ENCODE measurements around the gene SIAE. TPM values are rescaled to one million over a fixed set of nuclear protein-coding genes. Genes with fewer than 3 reads are reported as not detected.

The SIAE gene
- total RNA-seq, 6 donors from 2014 or later: 21.6 to 42.7 (median 29.3) TPM

DNA sequence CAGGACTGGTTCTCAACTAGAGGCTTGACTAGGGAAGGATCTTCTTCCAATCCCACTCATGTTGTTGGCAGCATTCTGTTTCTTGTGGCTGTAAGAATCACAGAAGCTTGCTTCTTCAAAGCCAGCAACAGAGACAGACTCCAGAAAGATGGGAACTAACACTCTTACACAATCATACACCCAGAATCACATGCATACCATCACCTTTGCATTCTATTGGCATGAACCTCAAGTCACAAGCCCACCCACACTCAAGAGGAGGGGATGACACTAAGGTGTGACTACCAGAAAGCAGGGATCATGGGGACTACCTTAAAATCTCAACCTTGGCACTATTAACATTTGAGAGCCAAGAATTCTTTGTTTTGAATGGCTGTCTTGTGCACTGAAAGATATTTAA is 75.9 kb downstream of the SIAE start:
- no peaks in the 10 kb centered on the region for H3K4me1 ChIP-seq
- DNase-seq (no peak), ATAC-seq (ENCODE audit: low FRiP score in 2 of 2) (no peak)
- H3K27me3 ChIP-seq: no peaks in the 10 kb centered on the region
- no peaks in the 10 kb centered on the region for H3K9me3 ChIP-seq
- TF ChIP-seq POLR2A (IDR thresholded peaks at IDR 0.05) (no peak), EP300 (IDR thresholded peaks at IDR 0.05) (no peak), POLR2AphosphoS5 (IDR thresholded peaks at IDR 0.05) (no peak)
- TF ChIP-seq, protein P1, sequence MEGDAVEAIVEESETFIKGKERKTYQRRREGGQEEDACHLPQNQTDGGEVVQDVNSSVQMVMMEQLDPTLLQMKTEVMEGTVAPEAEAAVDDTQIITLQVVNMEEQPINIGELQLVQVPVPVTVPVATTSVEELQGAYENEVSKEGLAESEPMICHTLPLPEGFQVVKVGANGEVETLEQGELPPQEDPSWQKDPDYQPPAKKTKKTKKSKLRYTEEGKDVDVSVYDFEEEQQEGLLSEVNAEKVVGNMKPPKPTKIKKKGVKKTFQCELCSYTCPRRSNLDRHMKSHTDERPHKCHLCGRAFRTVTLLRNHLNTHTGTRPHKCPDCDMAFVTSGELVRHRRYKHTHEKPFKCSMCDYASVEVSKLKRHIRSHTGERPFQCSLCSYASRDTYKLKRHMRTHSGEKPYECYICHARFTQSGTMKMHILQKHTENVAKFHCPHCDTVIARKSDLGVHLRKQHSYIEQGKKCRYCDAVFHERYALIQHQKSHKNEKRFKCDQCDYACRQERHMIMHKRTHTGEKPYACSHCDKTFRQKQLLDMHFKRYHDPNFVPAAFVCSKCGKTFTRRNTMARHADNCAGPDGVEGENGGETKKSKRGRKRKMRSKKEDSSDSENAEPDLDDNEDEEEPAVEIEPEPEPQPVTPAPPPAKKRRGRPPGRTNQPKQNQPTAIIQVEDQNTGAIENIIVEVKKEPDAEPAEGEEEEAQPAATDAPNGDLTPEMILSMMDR (IDR thresholded peaks at IDR 0.05): no peak
- H3K36me3 ChIP-seq: no peaks in the 10 kb centered on the region
- no peak overlapping the region for H3K27ac ChIP-seq
- H3K4me3 ChIP-seq: no peak overlapping the region

DNA sequence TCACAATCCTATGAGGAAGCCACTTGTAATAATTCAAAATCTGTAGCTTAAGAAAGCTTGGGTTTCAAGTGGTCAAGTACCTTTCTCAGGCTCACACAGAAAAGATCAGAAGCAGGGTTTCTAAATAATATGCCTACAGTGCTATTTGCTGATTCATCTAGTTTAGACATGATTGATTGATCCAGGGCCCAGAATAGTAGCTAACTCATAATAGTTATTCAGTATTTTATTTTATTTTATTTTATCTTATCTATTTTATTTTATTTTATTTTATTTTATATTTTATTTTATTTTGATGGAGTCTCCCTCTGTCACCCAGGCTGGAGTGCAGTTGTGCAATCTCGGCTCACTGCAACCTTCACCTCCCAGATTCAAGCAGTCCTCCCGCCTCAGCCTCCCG is 78.2 kb downstream of the SIAE start:
- no peak for ATAC-seq (ENCODE audit: low FRiP score in 2 of 2)
- 92 to 98% methylated on average over 3 of the region's 3 CpGs for WGBS, 2 donors
- Histone ChIP-seq H3K4me3 (no peak overlapping the region), H3K27me3 (no peaks in the 10 kb centered on the region), H3K27ac (no peak overlapping the region), H3K9me3 (no peaks in the 10 kb centered on the region), H3K36me3 (no peaks in the 10 kb centered on the region), H3K4me1 (no peaks in the 10 kb centered on the region)
- no peak for DNase-seq
- no peak for TF ChIP-seq POLR2AphosphoS5 (IDR thresholded peaks at IDR 0.05)
- no peak for TF ChIP-seq EP300 (IDR thresholded peaks at IDR 0.05)
- no peak for TF ChIP-seq POLR2A (IDR thresholded peaks at IDR 0.05)
- TF ChIP-seq, protein P1 (IDR thresholded peaks at IDR 0.05): no peak

DNA sequence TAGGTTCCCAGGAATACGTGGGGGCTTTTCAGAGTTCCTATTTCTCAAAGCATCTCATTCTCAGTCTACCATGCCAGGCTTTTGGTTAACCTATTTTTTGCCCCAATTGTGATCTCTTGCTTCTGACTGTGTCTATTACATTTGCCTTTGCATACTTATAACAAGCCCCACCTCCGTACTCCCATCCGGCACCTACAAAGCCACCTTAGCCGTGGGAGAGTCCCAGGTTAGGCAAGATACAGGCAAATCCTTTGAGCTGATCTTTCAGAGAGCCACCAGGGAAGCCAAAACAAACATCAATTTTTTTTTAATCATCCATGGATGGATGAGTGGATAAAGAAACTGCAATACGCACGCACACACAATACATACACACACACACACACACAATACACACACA is 80.9 kb downstream of the SIAE start:
- Histone ChIP-seq H3K4me1 (no peaks in the 10 kb centered on the region), H3K36me3 (no peaks in the 10 kb centered on the region), H3K4me3 (no peak overlapping the region), H3K27ac (no peak overlapping the region), H3K27me3 (no peaks in the 10 kb centered on the region), H3K9me3 (no peaks in the 10 kb centered on the region)
- ATAC-seq (ENCODE audit: low FRiP score in 2 of 2) (no peak), DNase-seq (no peak)
- TF ChIP-seq POLR2A (IDR thresholded peaks at IDR 0.05) (no peak), POLR2AphosphoS5 (IDR thresholded peaks at IDR 0.05) (no peak), EP300 (IDR thresholded peaks at IDR 0.05) (no peak)
- TF ChIP-seq, protein P1 (IDR thresholded peaks at IDR 0.05): no peak
- WGBS, 2 donors: 62 to 77% methylated on average over 6 of the region's 6 CpGs

DNA sequence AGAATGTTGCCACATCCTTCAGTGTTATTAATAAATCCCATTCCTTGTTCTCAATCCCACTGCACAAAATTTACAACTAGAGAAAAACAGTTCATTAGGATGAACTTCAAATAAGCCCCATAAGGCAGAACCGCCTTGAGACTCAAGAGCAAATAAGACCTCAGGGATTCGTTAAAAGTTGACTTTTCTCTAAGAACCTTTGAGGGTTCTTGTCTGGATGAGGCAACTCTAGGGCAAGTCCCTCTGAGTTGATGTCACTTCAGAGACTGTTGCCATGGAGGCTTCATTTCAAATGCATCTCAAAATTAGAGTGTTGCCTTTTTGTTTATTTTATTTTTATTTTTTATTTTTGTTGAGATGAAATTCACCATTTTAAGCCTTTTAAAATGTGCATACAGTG is 82.1 kb downstream of the SIAE start:
- no peaks in the 10 kb centered on the region for H3K4me1 ChIP-seq
- H3K27me3 ChIP-seq: no peaks in the 10 kb centered on the region
- no peak overlapping the region for H3K4me3 ChIP-seq
- no peak for TF ChIP-seq POLR2AphosphoS5 (IDR thresholded peaks at IDR 0.05)
- TF ChIP-seq, protein P1 (IDR thresholded peaks at IDR 0.05): no peak
- no peak for TF ChIP-seq POLR2A (IDR thresholded peaks at IDR 0.05)
- no peak for TF ChIP-seq EP300 (IDR thresholded peaks at IDR 0.05)
- no peak for DNase-seq
- 48 to 71% methylated on average over 2 of the region's 2 CpGs for WGBS, 2 donors
- ATAC-seq (ENCODE audit: low FRiP score in 2 of 2): no peak
- no peak overlapping the region for H3K27ac ChIP-seq
- H3K9me3 ChIP-seq: no peaks in the 10 kb centered on the region
- H3K36me3 ChIP-seq: no peaks in the 10 kb centered on the region

DNA sequence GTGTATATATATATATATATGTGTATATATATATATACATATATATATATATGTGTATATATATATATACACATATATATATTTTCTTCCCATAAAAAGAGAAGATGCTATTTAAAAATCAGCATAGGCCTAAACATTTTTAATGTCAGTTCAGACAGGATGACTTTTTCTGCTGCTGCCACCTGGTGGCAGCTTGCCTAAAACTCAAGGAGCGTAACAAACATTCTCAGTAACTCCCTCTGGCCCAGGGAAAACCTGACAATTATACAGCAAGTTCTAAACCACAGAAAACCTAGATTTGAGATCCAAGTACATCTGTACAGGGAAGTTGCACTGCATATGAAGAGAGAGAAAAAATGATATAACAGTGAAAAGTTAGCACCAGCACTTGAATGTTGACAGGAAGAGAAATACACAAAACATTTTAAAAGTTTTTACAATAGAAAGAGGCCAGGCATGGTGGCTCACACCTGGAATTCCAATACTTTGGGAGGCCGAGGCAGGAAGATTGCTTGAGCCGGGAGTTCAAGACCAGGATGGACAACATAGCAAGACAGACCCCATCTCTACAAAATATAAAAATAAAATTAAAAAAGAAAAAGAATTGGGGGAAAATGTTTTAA is 87.2 kb downstream of the SIAE start:
- ATAC-seq (ENCODE audit: low FRiP score in 2 of 2) (peak in 1 of 2 donors; percentile 53), DNase-seq (peak in 1 of 2 donors; percentile 39)
- 42 to 49% methylated on average over 3 of the region's 3 CpGs for WGBS, 2 donors
- H3K36me3 ChIP-seq: no peaks in the 10 kb centered on the region
- no peak overlapping the region for H3K4me3 ChIP-seq
- H3K4me1 ChIP-seq: peaks cover 0 to 7% (median 2%) of the 10 kb centered on the region in 4 donors
- H3K27ac ChIP-seq: no peak overlapping the region
- no peaks in the 10 kb centered on the region for H3K9me3 ChIP-seq
- TF ChIP-seq, protein P1 (IDR thresholded peaks at IDR 0.05): peak; percentile 21 to 57 (median 40)
- TF ChIP-seq POLR2A (IDR thresholded peaks at IDR 0.05) (no peak), EP300 (IDR thresholded peaks at IDR 0.05) (no peak), POLR2AphosphoS5 (IDR thresholded peaks at IDR 0.05) (no peak)
- H3K27me3 ChIP-seq: no peaks in the 10 kb centered on the region
